Activated T-cell treated with anti-CD3 and anti-CD28 coated beads, Interleukin-2, amount 50 U/mL, for 24 hours (primary cell): ENCODE measurements around the gene DNAJB11.
"Not testable (repeated sequence)": the region's sequence is repeated elsewhere in the genome, so short reads cannot be mapped to it uniquely, and the experiment has no call there.

ENCODE experiments used
- DNase-seq: peaks from one replicate; pipeline ENCODE4 v3.0.0-alpha.2; 2020
- H3K27ac Mint-ChIP-seq: 2 replicates; pipeline ENCODE4 v1.8.0; 2020; ENCODE audit warnings: mild to moderate bottlenecking, mixed read lengths
- H3K27me3 Mint-ChIP-seq: 2 replicates; pipeline ENCODE4 v1.8.0; 2020; ENCODE audit warnings: mixed read lengths
- H3K36me3 Mint-ChIP-seq: 2 replicates; pipeline ENCODE4 v1.8.0; 2020; ENCODE audit warnings: low read depth, mixed read lengths
- H3K4me1 Mint-ChIP-seq: 2 replicates; pipeline ENCODE4 v1.8.0; 2020; ENCODE audit warnings: low read depth, mixed read lengths
- H3K4me3 Mint-ChIP-seq: 2 replicates; pipeline ENCODE4 v1.8.0; 2020; ENCODE audit warnings: mild to moderate bottlenecking, moderate library complexity, mixed read lengths
- H3K9me3 Mint-ChIP-seq: 2 replicates; pipeline ENCODE4 v1.8.0; 2020; ENCODE audit warnings: mixed read lengths

DNAJB11 gene

DNA sequence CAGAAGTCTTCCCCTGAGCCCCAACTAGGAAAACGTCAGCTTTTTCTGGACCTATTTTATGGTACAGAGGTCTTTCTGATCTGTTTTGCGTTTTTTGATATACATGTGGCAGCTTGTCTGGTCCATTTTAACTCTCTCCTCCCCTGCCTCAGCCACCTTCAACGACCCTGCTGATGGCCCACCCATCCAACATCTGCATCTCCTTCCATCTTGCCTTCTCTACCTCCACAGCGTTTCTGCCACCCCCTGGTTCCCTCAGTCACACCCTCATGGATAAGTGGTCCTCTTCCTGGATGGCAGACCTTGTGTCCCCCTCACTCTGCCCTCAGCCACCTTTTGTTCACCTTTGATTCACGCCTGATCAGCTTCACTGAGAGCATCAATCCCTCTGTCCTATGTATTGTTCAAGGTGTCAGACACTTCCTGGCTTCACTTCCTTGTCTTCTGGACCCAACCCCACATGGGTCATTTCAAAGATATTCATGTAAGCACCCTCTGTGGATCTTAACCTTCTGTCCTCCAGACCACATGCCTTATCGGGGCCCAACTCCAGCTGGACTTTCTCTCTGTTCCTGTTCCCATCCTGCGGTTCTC, 55.8 kb downstream of the DNAJB11 start:
- no peaks in the 10 kb centered on the region for H3K36me3 Mint-ChIP-seq
- H3K4me1 Mint-ChIP-seq, result no peaks in the 10 kb centered on the region
- peaks cover 22% of the 10 kb centered on the region for H3K27me3 Mint-ChIP-seq
- no peak overlapping the region for H3K27ac Mint-ChIP-seq
- DNase-seq, result no peak
- no peak overlapping the region for H3K4me3 Mint-ChIP-seq
- H3K9me3 Mint-ChIP-seq, result no peaks in the 10 kb centered on the region

- Mint-ChIP-seq H3K36me3 (no peaks in the 10 kb centered on the region), H3K27me3 (peaks cover 15% of the 10 kb centered on the region), H3K9me3 (no peaks in the 10 kb centered on the region), H3K4me3 (no peak overlapping the region), H3K27ac (no peak overlapping the region), H3K4me1 (no peaks in the 10 kb centered on the region)
- DNase-seq, result no peak
Observed at GRCh38 chr3:186627852-186628414, 57.4 kb downstream of the DNAJB11 start.

DNA sequence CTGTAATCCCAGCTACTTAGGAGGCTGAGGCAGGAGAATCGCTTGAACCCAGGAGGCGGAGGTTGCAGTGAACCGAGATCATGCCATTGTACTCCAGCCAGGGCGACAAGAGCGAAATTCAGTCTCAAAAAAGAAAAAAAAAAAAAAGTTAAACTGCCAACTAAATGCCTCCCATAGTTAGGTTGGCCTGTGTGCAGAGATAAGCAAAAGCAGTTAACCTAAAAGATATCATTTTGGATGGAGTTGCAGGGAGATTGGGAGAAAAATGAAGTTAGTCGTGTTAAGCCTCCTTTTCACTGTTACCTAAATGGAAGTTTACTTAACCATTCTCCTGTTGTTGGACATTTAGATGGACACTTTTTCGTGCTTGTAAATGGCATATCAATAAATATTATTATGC, 58.2 kb downstream of the DNAJB11 start:
- peaks cover 12% of the 10 kb centered on the region for H3K27me3 Mint-ChIP-seq
- no peaks in the 10 kb centered on the region for H3K36me3 Mint-ChIP-seq
- H3K4me3 Mint-ChIP-seq, result no peak overlapping the region
- no peak overlapping the region for H3K27ac Mint-ChIP-seq
- H3K9me3 Mint-ChIP-seq, result no peaks in the 10 kb centered on the region
- DNase-seq, result no peak
- no peaks in the 10 kb centered on the region for H3K4me1 Mint-ChIP-seq

DNA sequence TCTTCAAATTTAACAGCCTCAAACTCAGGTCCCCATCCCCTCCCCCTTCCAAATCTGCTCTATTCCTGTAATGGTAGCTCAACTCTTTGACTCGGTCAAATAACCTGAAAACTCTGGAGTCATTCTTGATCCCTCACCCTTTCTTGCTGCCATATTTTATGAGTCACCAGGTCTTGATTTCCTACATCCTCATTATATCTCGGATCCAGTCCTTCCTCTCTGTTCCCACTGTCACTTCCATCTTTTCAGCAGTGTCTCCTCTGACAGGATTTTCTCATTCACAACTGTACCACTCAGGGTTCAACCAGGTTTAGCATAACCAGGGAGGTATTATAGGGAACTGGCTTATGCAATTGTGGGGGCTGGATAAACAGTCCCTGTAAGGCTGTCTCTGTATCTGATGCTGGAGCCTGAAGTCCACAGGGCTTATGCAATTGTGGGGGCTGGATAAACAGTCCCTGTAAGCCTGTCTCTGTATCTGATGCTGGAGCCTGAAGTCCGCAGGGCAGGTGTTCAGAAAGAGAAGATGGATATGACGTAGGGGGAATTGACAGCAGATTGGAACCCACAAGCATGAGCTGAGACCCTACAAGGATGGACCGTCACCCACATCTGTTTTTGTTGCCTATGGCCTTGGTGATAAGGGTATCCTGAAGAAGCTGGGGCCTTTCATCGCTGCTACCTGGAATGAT, 60.6 kb downstream of the DNAJB11 start:
- no peaks in the 10 kb centered on the region for H3K36me3 Mint-ChIP-seq
- no peak for DNase-seq
- no peaks in the 10 kb centered on the region for H3K4me1 Mint-ChIP-seq
- no peak overlapping the region for H3K4me3 Mint-ChIP-seq
- H3K27me3 Mint-ChIP-seq, result peaks cover 12% of the 10 kb centered on the region
- no peaks in the 10 kb centered on the region for H3K9me3 Mint-ChIP-seq
- no peak overlapping the region for H3K27ac Mint-ChIP-seq

- Mint-ChIP-seq H3K36me3 (no peaks in the 10 kb centered on the region), H3K27ac (no peak overlapping the region), H3K4me1 (no peaks in the 10 kb centered on the region), H3K27me3 (peaks cover 9% of the 10 kb centered on the region), H3K4me3 (no peak overlapping the region), H3K9me3 (no peaks in the 10 kb centered on the region)
- no peak for DNase-seq
Observed at GRCh38 chr3:186633481-186633880, 63.0 kb downstream of the DNAJB11 start.

GRCh38 chr3:186634207-186634606, 63.7 kb downstream of the DNAJB11 start:
- H3K4me1 Mint-ChIP-seq, H3K36me3 Mint-ChIP-seq, H3K9me3 Mint-ChIP-seq, H3K27ac Mint-ChIP-seq, DNase-seq, H3K4me3 Mint-ChIP-seq: not testable (repeated sequence)
- peaks cover 13% of the 10 kb centered on the region for H3K27me3 Mint-ChIP-seq
